NCI-H2227 (cell line): Measurements from ENCODE around the gene SET.
"Not testable (repeated sequence)": the region's sequence is repeated elsewhere in the genome, so short reads cannot be mapped to it uniquely, and the experiment has no call there.

Experiments
- DNase-seq: peaks from one replicate; lab custom pipeline; 2025; ENCODE audit not compliant: unreplicated experiment; lab: John Stamatoyannopoulos, UW

Gene SET

GRCh38 chr9:128688501-128689292 is at the start of gene SET:
SET (plus strand) TSS chr9:128689222; CDS start chr9:128689583, 361 bp downstream.
- DNase-seq = peak; percentile 95

GRCh38 chr9:128640603-128641002 is 48.4 kb upstream of the SET start:
- DNase-seq = no peak

- DNase-seq = no peak
Measured at GRCh38 chr9:128642675-128643245, 46.3 kb upstream of the SET start.

GRCh38 chr9:128643519-128644300 is 45.3 kb upstream of the SET start:
- no peak for DNase-seq

- not testable (repeated sequence) for DNase-seq
Measured at GRCh38 chr9:128648206-128648605, 40.8 kb upstream of the SET start.

GRCh38 chr9:128651798-128652197 is 37.2 kb upstream of the SET start:
- no peak for DNase-seq

GRCh38 chr9:128653908-128654307 is 35.1 kb upstream of the SET start:
- no peak for DNase-seq

GRCh38 chr9:128654481-128654880 is 34.5 kb upstream of the SET start:
- DNase-seq = no peak

- peak; percentile 95 for DNase-seq
Measured at GRCh38 chr9:128656416-128657343, 32.3 kb upstream of the SET start, which contains the start of gene DYNC2I2. DYNC2I2 (minus strand) TSS chr9:128656847; CDS start chr9:128656726, 121 bp downstream.

GRCh38 chr9:128657344-128657704 is 31.7 kb upstream of the SET start:
- DNase-seq = no peak

- DNase-seq = no peak
Measured at GRCh38 chr9:128657796-128658195, 31.2 kb upstream of the SET start.

- not testable (repeated sequence) for DNase-seq
Measured at GRCh38 chr9:128666481-128666941, 22.5 kb upstream of the SET start.

GRCh38 chr9:128669786-128670185 is 19.2 kb upstream of the SET start:
- no peak for DNase-seq

- DNase-seq = no peak
Measured at GRCh38 chr9:128675382-128675781, 13.6 kb upstream of the SET start.

- no peak for DNase-seq
Measured at GRCh38 chr9:128677794-128678193, 11.2 kb upstream of the SET start.

- peak; percentile 51 for DNase-seq
Measured at GRCh38 chr9:128683340-128684064, 5.5 kb upstream of the SET start.

GRCh38 chr9:128684065-128684324 is 5.0 kb upstream of the SET start:
- DNase-seq = no peak

GRCh38 chr9:128684325-128685199 is 4.5 kb upstream of the SET start:
- no peak for DNase-seq
